H9 (cell line): ENCODE measurements around the gene MX2. TPM values are rescaled to one million over a fixed set of nuclear protein-coding genes. Genes with fewer than 3 reads are reported as not detected.

Experiments used
- DNase-seq: peaks from one replicate; pipeline ENCODE4 v3.0.0-alpha.2; 2017
- H2AFZ ChIP-seq: one replicate; pipeline ENCODE4 v1.6.1; 2013; ENCODE audit warnings: mild to moderate bottlenecking, low read length, control low read depth, moderate library complexity
- H2AK5ac ChIP-seq: 2 replicates; pipeline ENCODE4 v1.6.1; 2013; ENCODE audit warnings: low read length, control low read depth, mixed read lengths; ENCODE audit not compliant: insufficient read length
- H2BK120ac ChIP-seq: one replicate; pipeline ENCODE4 v1.6.1; 2013; ENCODE audit warnings: low read depth, mild to moderate bottlenecking, low read length, control low read depth, inconsistent platforms; ENCODE audit not compliant: poor library complexity, severe bottlenecking
- H2BK12ac ChIP-seq: 2 replicates; pipeline ENCODE4 v1.6.1; 2013; ENCODE audit warnings: low read length, control low read depth, mixed read lengths, low read depth; ENCODE audit not compliant: insufficient read length
- H2BK15ac ChIP-seq: 2 replicates; pipeline ENCODE4 v1.6.1; 2013; ENCODE audit warnings: low read depth, low read length, control low read depth
- H2BK20ac ChIP-seq: one replicate; pipeline ENCODE4 v1.6.1; 2013; ENCODE audit warnings: low read depth, mild to moderate bottlenecking, low read length, control low read depth, inconsistent platforms; ENCODE audit not compliant: poor library complexity, severe bottlenecking
- H2BK5ac ChIP-seq: 2 replicates; pipeline ENCODE4 v1.6.1; 2013; ENCODE audit warnings: low read length, control low read depth, mixed read lengths; ENCODE audit not compliant: insufficient read length
- H3K14ac ChIP-seq: 2 replicates; pipeline ENCODE4 v1.6.1; 2013; ENCODE audit warnings: low read length, control low read depth; ENCODE audit not compliant: insufficient read depth
- H3K18ac ChIP-seq: 2 replicates; pipeline ENCODE4 v1.6.1; 2013; ENCODE audit warnings: low read depth, mild to moderate bottlenecking, mixed read lengths, low read length, control low read depth; ENCODE audit not compliant: insufficient read length
- H3K23ac ChIP-seq: 2 replicates; pipeline ENCODE4 v1.6.1; 2013; ENCODE audit warnings: low read length, control low read depth, mixed read lengths, low read depth; ENCODE audit not compliant: insufficient read length
- H3K23me2 ChIP-seq: 2 replicates; pipeline ENCODE4 v1.6.1; 2013; ENCODE audit warnings: low read depth, mild to moderate bottlenecking, mixed read lengths, low read length, control low read depth; ENCODE audit not compliant: insufficient read length, poor library complexity, severe bottlenecking
- H3K27ac ChIP-seq: 2 replicates; pipeline ENCODE4 v1.5.1; 2013; ENCODE audit warnings: low read length, control low read depth, mixed read lengths, low read depth; ENCODE audit not compliant: insufficient read length
- H3K27me3 ChIP-seq: 2 replicates; pipeline ENCODE4 v1.6.1; 2013; ENCODE audit warnings: low read length, control low read depth, inconsistent platforms; ENCODE audit not compliant: insufficient read depth
- H3K4ac ChIP-seq: 2 replicates; pipeline ENCODE4 v1.6.1; 2013; ENCODE audit warnings: low read depth, mild to moderate bottlenecking, control low read depth, inconsistent platforms, low read length, moderate library complexity
- H3K4me1 ChIP-seq: 2 replicates; pipeline ENCODE4 v1.6.1; 2013; ENCODE audit warnings: low read length, control low read depth, inconsistent platforms; ENCODE audit not compliant: insufficient read depth
- H3K4me2 ChIP-seq: 2 replicates; pipeline ENCODE4 v1.6.1; 2013; ENCODE audit warnings: low read length, control low read depth, mixed read lengths; ENCODE audit not compliant: insufficient read length, insufficient read depth
- H3K56ac ChIP-seq: 2 replicates; pipeline ENCODE4 v1.6.1; 2013; ENCODE audit warnings: low read depth, mild to moderate bottlenecking, mixed read lengths, low read length, control low read depth; ENCODE audit not compliant: insufficient read length
- H3K79me1 ChIP-seq: 2 replicates; pipeline ENCODE4 v1.6.1; 2013; ENCODE audit warnings: low read depth, mild to moderate bottlenecking, moderate library complexity, low read length, control low read depth, inconsistent platforms; ENCODE audit not compliant: insufficient read depth, poor library complexity, severe bottlenecking
- H3K79me2 ChIP-seq: 2 replicates; pipeline ENCODE4 v1.6.1; 2013; ENCODE audit warnings: low read length, control low read depth, inconsistent platforms; ENCODE audit not compliant: insufficient read depth
- H3K9ac ChIP-seq: 2 replicates; pipeline ENCODE4 v1.6.1; 2013; ENCODE audit warnings: low read length, control low read depth, mixed read lengths; ENCODE audit not compliant: insufficient read length; ENCODE audit errors: extremely low read depth
- H3K9me3 ChIP-seq: one replicate; pipeline ENCODE4 v1.6.1; 2013; ENCODE audit warnings: low read depth, low read length, inconsistent platforms; ENCODE audit not compliant: control insufficient read depth
- H3T11ph ChIP-seq: one replicate; pipeline ENCODE4 v1.6.1; 2013; ENCODE audit warnings: mild to moderate bottlenecking, low read length, control low read depth, inconsistent platforms
- H4K20me1 ChIP-seq: one replicate; pipeline ENCODE4 v1.6.1; 2013; ENCODE audit not compliant: control insufficient read depth, insufficient read length, insufficient read depth
- H4K5ac ChIP-seq: 2 replicates; pipeline ENCODE4 v1.6.1; 2013; ENCODE audit warnings: low read depth, mild to moderate bottlenecking, mixed read lengths, low read length, control low read depth; ENCODE audit not compliant: insufficient read length
- H4K8ac ChIP-seq: replicated peaks from 2 replicates; pipeline ENCODE4 v1.6.1; 2013; ENCODE audit warnings: low read length, control low read depth, mixed read lengths, low read depth; ENCODE audit not compliant: insufficient read length
- H4K91ac ChIP-seq: 2 replicates; pipeline ENCODE4 v1.6.1; 2013; ENCODE audit warnings: low read depth, mild to moderate bottlenecking, moderate library complexity, mixed read lengths, low read length, control low read depth; ENCODE audit not compliant: insufficient read length
- H3K27ac Mint-ChIP-seq, 3 experiments: 2 replicates in 2 of 3; 3 replicates in 1 of 3; pipeline ENCODE4 v1.8.0; 2020 to 2021; ENCODE audit warnings: mixed read lengths in 3 of 3, mild to moderate bottlenecking in 1 of 3, moderate library complexity in 1 of 3
- H3K27me3 Mint-ChIP-seq: 2 replicates; pipeline ENCODE4 v1.8.0; 2021; ENCODE audit warnings: low read depth, mild to moderate bottlenecking, moderate library complexity, mixed read lengths
- H3K36me3 Mint-ChIP-seq, 3 experiments: 2 replicates in 2 of 3; 3 replicates in 1 of 3; pipeline ENCODE4 v1.8.0; 2020 to 2021; ENCODE audit warnings: low read depth in 3 of 3, mixed read lengths in 3 of 3; ENCODE audit not compliant: insufficient read depth in 1 of 3
- H3K4me1 Mint-ChIP-seq, 2 experiments: 2 replicates each; pipeline ENCODE4 v1.8.0; 2020; ENCODE audit warnings: mixed read lengths in 2 of 2
- H3K4me3 Mint-ChIP-seq, 2 experiments: 2 replicates in 1 of 2; 3 replicates in 1 of 2; pipeline ENCODE4 v1.8.0; 2020 to 2021; ENCODE audit warnings: mild to moderate bottlenecking in 2 of 2, mixed read lengths in 2 of 2, moderate library complexity in 1 of 2
- H3K9me3 Mint-ChIP-seq, 2 experiments: 2 replicates in 1 of 2; 3 replicates in 1 of 2; pipeline ENCODE4 v1.8.0; 2020; ENCODE audit warnings: mild to moderate bottlenecking in 2 of 2, mixed read lengths in 2 of 2, moderate library complexity in 1 of 2
- WGBS: extraction: QIAGEN DNeasy Blood & Tissue Kit; methylation state at CpG from one replicate; pipeline ENCODE4 v1.1.7; 2013; ENCODE audit warnings: missing lambda C conversion rate, low lambda C conversion rate, mixed read lengths; ENCODE audit not compliant: insufficient read length; ENCODE audit errors: extremely low coverage; 5-methylcytosine and 5-hydroxymethylcytosine counted together
- total RNA-seq: library from RNA; stranded (reverse); gene quantifications from 2 replicates; pipeline ENCODE4 v1.2.1, GENCODE V29; 2021
- TF ChIP-seq, protein P1 (sequence below): fragments of 200-600 bp; sonication (generic); conservative IDR thresholded peaks from 3 replicates; pipeline ENCODE4 v1.8.0; 2021; ENCODE audit warnings: antibody characterized with exemption, mild to moderate bottlenecking

The MX2 gene
- total RNA-seq, 1 experiment from 2014 or later: 1.8 TPM

DNA sequence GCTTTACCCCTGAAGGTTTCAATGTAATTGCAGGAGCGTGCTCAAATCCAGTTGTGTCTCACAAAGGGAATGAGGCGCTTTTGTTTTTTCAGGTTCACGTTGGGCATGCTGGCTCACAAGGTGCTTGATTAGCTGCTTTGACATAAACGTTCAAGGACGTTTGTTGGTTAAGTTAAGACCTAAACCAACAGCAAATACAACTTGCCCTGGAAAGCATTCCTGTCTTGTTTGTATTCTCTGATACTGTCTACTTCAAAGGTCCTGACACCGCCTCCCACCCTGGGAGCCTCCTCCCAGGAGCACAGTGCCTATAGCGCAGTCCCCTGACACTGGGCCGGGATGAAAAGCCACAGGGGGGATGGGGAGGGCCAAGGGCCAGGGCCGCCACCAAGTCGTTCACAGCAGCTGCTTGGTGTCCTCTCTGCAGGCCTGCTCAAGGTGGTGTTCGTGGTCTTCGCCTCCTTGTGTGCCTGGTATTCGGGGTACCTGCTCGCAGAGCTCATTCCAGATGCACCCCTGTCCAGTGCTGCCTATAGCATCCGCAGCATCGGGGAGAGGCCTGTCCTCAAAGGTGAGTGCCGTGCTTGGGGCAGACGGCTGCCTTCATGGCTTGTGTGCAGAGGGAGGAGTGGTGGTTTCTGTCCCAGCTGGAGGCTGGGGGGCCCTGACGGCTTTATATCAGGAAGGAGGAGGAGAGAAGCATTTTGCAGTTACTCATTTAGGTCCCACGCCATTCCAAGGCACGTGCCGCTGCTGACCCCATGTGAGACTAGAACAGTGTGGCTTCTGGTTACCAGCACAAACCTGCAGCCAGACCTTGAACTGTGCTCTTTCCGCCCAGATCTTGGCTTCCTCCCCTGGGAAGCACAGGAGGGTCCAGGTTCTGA is 39.1 kb upstream of the MX2 start:
- H3K27ac ChIP-seq: no peak overlapping the region
- no peak overlapping the region for H4K8ac ChIP-seq
- no peak overlapping the region for H3K18ac ChIP-seq
- no peak overlapping the region for H2BK20ac ChIP-seq
- no peaks in the 10 kb centered on the region for H3K23me2 ChIP-seq
- H3K23ac ChIP-seq: no peak overlapping the region
- Mint-ChIP-seq H3K4me1 (peaks cover 6 to 13% of the 10 kb centered on the region in 2 experiments), H3K36me3 (no peaks in the 10 kb centered on the region; a peak in 1 of 7 replicates), H3K27ac (no peak overlapping the region), H3K27me3 (peaks cover 3% of the 10 kb centered on the region), H3K4me3 (no peak overlapping the region), H3K9me3 (no peaks in the 10 kb centered on the region)
- H3K14ac ChIP-seq: no peak overlapping the region
- H3K4me2 ChIP-seq: no peak overlapping the region
- no peak overlapping the region for H2BK5ac ChIP-seq
- H3K56ac ChIP-seq: no peak overlapping the region
- TF ChIP-seq, protein P1, sequence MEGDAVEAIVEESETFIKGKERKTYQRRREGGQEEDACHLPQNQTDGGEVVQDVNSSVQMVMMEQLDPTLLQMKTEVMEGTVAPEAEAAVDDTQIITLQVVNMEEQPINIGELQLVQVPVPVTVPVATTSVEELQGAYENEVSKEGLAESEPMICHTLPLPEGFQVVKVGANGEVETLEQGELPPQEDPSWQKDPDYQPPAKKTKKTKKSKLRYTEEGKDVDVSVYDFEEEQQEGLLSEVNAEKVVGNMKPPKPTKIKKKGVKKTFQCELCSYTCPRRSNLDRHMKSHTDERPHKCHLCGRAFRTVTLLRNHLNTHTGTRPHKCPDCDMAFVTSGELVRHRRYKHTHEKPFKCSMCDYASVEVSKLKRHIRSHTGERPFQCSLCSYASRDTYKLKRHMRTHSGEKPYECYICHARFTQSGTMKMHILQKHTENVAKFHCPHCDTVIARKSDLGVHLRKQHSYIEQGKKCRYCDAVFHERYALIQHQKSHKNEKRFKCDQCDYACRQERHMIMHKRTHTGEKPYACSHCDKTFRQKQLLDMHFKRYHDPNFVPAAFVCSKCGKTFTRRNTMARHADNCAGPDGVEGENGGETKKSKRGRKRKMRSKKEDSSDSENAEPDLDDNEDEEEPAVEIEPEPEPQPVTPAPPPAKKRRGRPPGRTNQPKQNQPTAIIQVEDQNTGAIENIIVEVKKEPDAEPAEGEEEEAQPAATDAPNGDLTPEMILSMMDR: no peak
- no peak overlapping the region for H3K9ac ChIP-seq
- no peak overlapping the region for H4K5ac ChIP-seq
- H3T11ph ChIP-seq: no peak overlapping the region
- no peak for DNase-seq
- no peak overlapping the region for H2BK15ac ChIP-seq
- H4K91ac ChIP-seq: no peak overlapping the region
- H3K27me3 ChIP-seq: no peaks in the 10 kb centered on the region
- H3K9me3 ChIP-seq: no peaks in the 10 kb centered on the region
- WGBS: no CpG with 5 or more reads among the region's 23 CpGs
- H3K4ac ChIP-seq: no peak overlapping the region
- H2AFZ ChIP-seq: no peak overlapping the region
- H2BK12ac ChIP-seq: no peak overlapping the region
- H2AK5ac ChIP-seq: no peak overlapping the region
- H2BK120ac ChIP-seq: no peak overlapping the region
- H4K20me1 ChIP-seq: no peaks in the 10 kb centered on the region
- no peaks in the 10 kb centered on the region for H3K4me1 ChIP-seq
- H3K79me1 ChIP-seq: no peaks in the 10 kb centered on the region
- H3K79me2 ChIP-seq: no peaks in the 10 kb centered on the region
